Kidney (tissue), 14 donors: Measurements from ENCODE around the gene PPP1R14B. TPM values are rescaled to one million over a fixed set of nuclear protein-coding genes. Genes with fewer than 3 reads are reported as not detected.

Source experiments
- DNase-seq, 5 donors: peaks; one replicate each; pipeline ENCODE4 v3.0.0-alpha.2; 2013 to 2020
- FAIRE-seq: peaks from 2 replicates; lab custom pipeline; 2012; peaks lifted over from hg19 to GRCh38; lab: Jason Lieb, UNC
- H3K27ac ChIP-seq, 2 donors: one replicate each; pipeline ENCODE4 v1.7.0; 2013; ENCODE audit warnings: low read depth in 2 of 2, low read length in 2 of 2, inconsistent platforms in 1 of 2
- H3K27me3 ChIP-seq: one replicate; pipeline ENCODE4 v1.7.1; 2013; ENCODE audit warnings: low read length, inconsistent platforms; ENCODE audit not compliant: control insufficient read depth, insufficient read depth
- H3K36me3 ChIP-seq, 3 donors: one replicate each; pipeline versions ENCODE4 v1.7.0 to v1.7.1; 2013; ENCODE audit warnings: low read length in 3 of 3, control low read depth in 1 of 3, inconsistent platforms in 1 of 3; ENCODE audit not compliant: insufficient read depth in 3 of 3, control insufficient read depth in 2 of 3
- H3K4me1 ChIP-seq, 3 donors: one replicate each; pipeline versions ENCODE4 v1.7.0 to v1.7.1; 2013; ENCODE audit warnings: low read length in 3 of 3, inconsistent platforms in 1 of 3, low read depth in 1 of 3; ENCODE audit not compliant: control insufficient read depth in 2 of 3, insufficient read depth in 2 of 3
- H3K4me3 ChIP-seq, 3 donors: one replicate each; pipeline versions ENCODE4 v1.7.0 to v1.8.1; 2013; ENCODE audit warnings: low read length in 3 of 3, control low read depth in 1 of 3, inconsistent platforms in 1 of 3
- H3K9ac ChIP-seq, 3 donors: one replicate each; pipeline versions ENCODE4 v1.7.0 to v1.7.1; 2013; ENCODE audit warnings: low read length in 3 of 3, control low read depth in 1 of 3, inconsistent platforms in 1 of 3
- H3K9me3 ChIP-seq, 3 donors: one replicate each; pipeline versions ENCODE4 v1.7.0 to v1.7.1; 2013; ENCODE audit warnings: low read length in 3 of 3, control low read depth in 1 of 3, inconsistent platforms in 1 of 3; ENCODE audit not compliant: control insufficient read depth in 2 of 3, insufficient read depth in 1 of 3
- CTCF ChIP-seq: IDR thresholded peaks from 3 replicates; pipeline ENCODE4 v1.5.1; 2012; ENCODE audit warnings: mild to moderate bottlenecking, moderate library complexity, borderline replicate concordance; ENCODE audit not compliant: insufficient read depth; ENCODE audit errors: extremely low read depth
- intact Hi-C: fragments of 100-400 bp; cut with DNase I; formaldehyde crosslinking; loops from one replicate; pipeline ENCODE4 v1.11.1; 2022
- polyA plus RNA-seq: library from polyadenylated mRNA; stranded (reverse); fragments of 350-450 nt; fragmentation: Illumina TruSeq; extraction: RNeasy Lipid Tissue Mini Kit (QIAGEN cat#74804); gene quantifications from one replicate; pipeline ENCODE4 v1.2.3, GENCODE V29; 2014; ENCODE audit warnings: low read depth, low replicate concordance; ENCODE audit not compliant: insufficient read depth
- total RNA-seq: library from RNA; stranded (reverse); fragmentation: NEBNext Ultra II Directional; extraction: Animal tissue kit (Norgen Biotek cat#: 25700); gene quantifications from one replicate; pipeline ENCODE4 v1.2.1, GENCODE V29; 2021
- donor health status: control.
- donor health status: control.
- donor health status: control.
- donor health status: control.
- donor health status: control.
- donor health status: DM: yes; HTN: yes; CAD: no.
- donor health status: Normal renal cell carcinoma (clear cell type).

PPP1R14B gene
- total and polyA plus RNA-seq, 2 donors from 2014 or later: 86.5 to 145 TPM

GRCh38 chr11:64198511-64198910, 48.2 kb downstream of the PPP1R14B start:
- H3K9ac ChIP-seq: no peak overlapping the region
- peaks cover 19 to 68% (median 60%) of the 10 kb centered on the region in 3 donors for H3K36me3 ChIP-seq
- H3K9me3 ChIP-seq: no peaks in the 10 kb centered on the region
- no peak overlapping the region for H3K4me3 ChIP-seq
- H3K4me1 ChIP-seq: no peaks in the 10 kb centered on the region
- intact Hi-C loops: no loop called here
- H3K27me3 ChIP-seq: no peaks in the 10 kb centered on the region
- no peak for TF ChIP-seq CTCF
- no peak for FAIRE-seq
- no peak for DNase-seq
- H3K27ac ChIP-seq: no peak overlapping the region

GRCh38 chr11:64196626-64197025, 50.1 kb downstream of the PPP1R14B start:
- H3K9me3 ChIP-seq: no peaks in the 10 kb centered on the region
- no peaks in the 10 kb centered on the region for H3K4me1 ChIP-seq
- TF ChIP-seq CTCF: no peak
- peaks cover 15 to 61% (median 55%) of the 10 kb centered on the region in 3 donors for H3K36me3 ChIP-seq
- DNase-seq (no peak), FAIRE-seq (no peak)
- no peak overlapping the region for H3K4me3 ChIP-seq
- intact Hi-C loops: no loop called here
- H3K27me3 ChIP-seq: no peaks in the 10 kb centered on the region
- H3K27ac ChIP-seq: no peak overlapping the region
- no peak overlapping the region for H3K9ac ChIP-seq

Other genes starting within 250 kb of the PPP1R14B start
- 0.66 TPM for gene FLRT1, start 211.0 kb downstream of the PPP1R14B start, total RNA-seq
- 1.5 TPM for gene FLRT1, start 211.0 kb downstream of the PPP1R14B start, polyA plus RNA-seq
- gene MACROD1, start 80.8 kb downstream of the PPP1R14B start, total RNA-seq: 27.8 TPM
- gene MACROD1, start 80.8 kb downstream of the PPP1R14B start, polyA plus RNA-seq: 176 TPM
- gene STIP1, start 60.8 kb downstream of the PPP1R14B start, total RNA-seq: 81.2 TPM
- 86.0 TPM for gene STIP1, start 60.8 kb downstream of the PPP1R14B start, polyA plus RNA-seq
- 36.3 TPM for gene FERMT3, start 40.2 kb downstream of the PPP1R14B start, total RNA-seq
- gene FERMT3, start 40.2 kb downstream of the PPP1R14B start, polyA plus RNA-seq: 11.8 TPM
- gene TRPT1, start 20.8 kb downstream of the PPP1R14B start, total RNA-seq: 39.2 TPM
- 103 TPM for gene TRPT1, start 20.8 kb downstream of the PPP1R14B start, polyA plus RNA-seq
- 64.5 TPM for gene NUDT22, start 20.7 kb downstream of the PPP1R14B start, total RNA-seq
- gene NUDT22, start 20.7 kb downstream of the PPP1R14B start, polyA plus RNA-seq: 150 TPM
- gene DNAJC4, start 16.4 kb downstream of the PPP1R14B start, total RNA-seq: 31.1 TPM
- gene DNAJC4, start 16.4 kb downstream of the PPP1R14B start, polyA plus RNA-seq: 102 TPM
- 77.6 TPM for gene VEGFB, start 12.4 kb downstream of the PPP1R14B start, total RNA-seq
- gene VEGFB, start 12.4 kb downstream of the PPP1R14B start, polyA plus RNA-seq: 157 TPM
- gene FKBP2, start 5.8 kb downstream of the PPP1R14B start, total RNA-seq: 76.0 TPM
- gene FKBP2, start 5.8 kb downstream of the PPP1R14B start, polyA plus RNA-seq: 411 TPM
- gene PLCB3, start 4.6 kb upstream of the PPP1R14B start, total RNA-seq: 24.6 TPM
- 9.6 TPM for gene PLCB3, start 4.6 kb upstream of the PPP1R14B start, polyA plus RNA-seq
- 59.8 TPM for gene BAD, start 37.7 kb upstream of the PPP1R14B start, total RNA-seq
- gene BAD, start 37.7 kb upstream of the PPP1R14B start, polyA plus RNA-seq: 157 TPM
- gene GPR137, start 38.9 kb upstream of the PPP1R14B start, total RNA-seq: 44.0 TPM
- gene GPR137, start 38.9 kb upstream of the PPP1R14B start, polyA plus RNA-seq: 48.4 TPM
- gene KCNK4, start 44.4 kb upstream of the PPP1R14B start, total RNA-seq: not detected
- not detected for gene KCNK4, start 44.4 kb upstream of the PPP1R14B start, polyA plus RNA-seq
- gene CATSPERZ, start 53.4 kb upstream of the PPP1R14B start, total RNA-seq: not detected
- gene CATSPERZ, start 53.4 kb upstream of the PPP1R14B start, polyA plus RNA-seq: not detected
- gene ESRRA, start 58.6 kb upstream of the PPP1R14B start, total RNA-seq: 59.7 TPM
- 117 TPM for gene ESRRA, start 58.6 kb upstream of the PPP1R14B start, polyA plus RNA-seq
- 172 TPM for gene TRMT112, start 70.6 kb upstream of the PPP1R14B start, total RNA-seq
- gene TRMT112, start 70.6 kb upstream of the PPP1R14B start, polyA plus RNA-seq: 291 TPM
- 192 TPM for gene PRDX5, start 71.2 kb upstream of the PPP1R14B start, total RNA-seq
- gene PRDX5, start 71.2 kb upstream of the PPP1R14B start, polyA plus RNA-seq: 1,026 TPM
- gene CCDC88B, start 93.3 kb upstream of the PPP1R14B start, total RNA-seq: 13.3 TPM
- gene CCDC88B, start 93.3 kb upstream of the PPP1R14B start, polyA plus RNA-seq: 10.0 TPM
- gene RPS6KA4, start 112.2 kb upstream of the PPP1R14B start, total RNA-seq: 40.2 TPM
- gene RPS6KA4, start 112.2 kb upstream of the PPP1R14B start, polyA plus RNA-seq: 13.6 TPM